Measurements from ENCODE around the gene TIAM1. TPM values are rescaled to one million over a fixed set of nuclear protein-coding genes. Genes with fewer than 3 reads are reported as not detected.

TIAM1 gene
- total RNA-seq, 4 donors from 2014 or later = 85.1 to 114 (median 99.6) TPM

DNA sequence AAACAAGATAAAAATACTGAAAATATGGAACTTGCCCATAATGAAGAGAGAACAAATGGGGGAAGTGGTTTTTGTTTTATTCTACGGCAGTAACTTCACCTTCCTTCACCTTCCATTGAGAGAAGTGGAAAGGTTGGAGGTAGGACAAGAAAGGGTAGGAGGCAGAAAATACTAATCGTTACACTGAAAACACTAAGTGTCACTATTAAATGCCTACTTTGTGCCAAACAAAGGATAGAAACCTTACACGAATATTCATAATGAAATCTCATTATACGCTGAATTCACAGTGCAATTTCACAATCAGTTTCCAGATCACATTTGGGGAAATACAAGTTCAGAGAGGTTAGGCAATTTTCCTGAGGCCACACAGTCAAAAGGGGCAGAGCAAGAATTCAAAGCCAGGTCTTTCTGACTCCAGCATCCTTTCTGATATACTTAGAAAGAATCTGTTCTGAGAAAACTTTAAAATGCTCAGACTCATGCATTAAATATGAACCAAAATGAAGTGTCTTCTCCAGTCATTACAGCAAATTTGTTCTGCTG, 3.0 kb downstream of the TIAM1 start:
- WGBS, 2 donors = 77 to 86% methylated on average over 4 of the region's 4 CpGs
- no peak for DNase-seq (ENCODE audit: low spot score in 2 of 2)
- H3K4me3 ChIP-seq (ENCODE audit: low read depth, poor library complexity, severe bottlenecking) = no peak overlapping the region
- TF ChIP-seq POLR2A (IDR thresholded peaks at IDR 0.05) = no peak
- TF ChIP-seq, protein P1, sequence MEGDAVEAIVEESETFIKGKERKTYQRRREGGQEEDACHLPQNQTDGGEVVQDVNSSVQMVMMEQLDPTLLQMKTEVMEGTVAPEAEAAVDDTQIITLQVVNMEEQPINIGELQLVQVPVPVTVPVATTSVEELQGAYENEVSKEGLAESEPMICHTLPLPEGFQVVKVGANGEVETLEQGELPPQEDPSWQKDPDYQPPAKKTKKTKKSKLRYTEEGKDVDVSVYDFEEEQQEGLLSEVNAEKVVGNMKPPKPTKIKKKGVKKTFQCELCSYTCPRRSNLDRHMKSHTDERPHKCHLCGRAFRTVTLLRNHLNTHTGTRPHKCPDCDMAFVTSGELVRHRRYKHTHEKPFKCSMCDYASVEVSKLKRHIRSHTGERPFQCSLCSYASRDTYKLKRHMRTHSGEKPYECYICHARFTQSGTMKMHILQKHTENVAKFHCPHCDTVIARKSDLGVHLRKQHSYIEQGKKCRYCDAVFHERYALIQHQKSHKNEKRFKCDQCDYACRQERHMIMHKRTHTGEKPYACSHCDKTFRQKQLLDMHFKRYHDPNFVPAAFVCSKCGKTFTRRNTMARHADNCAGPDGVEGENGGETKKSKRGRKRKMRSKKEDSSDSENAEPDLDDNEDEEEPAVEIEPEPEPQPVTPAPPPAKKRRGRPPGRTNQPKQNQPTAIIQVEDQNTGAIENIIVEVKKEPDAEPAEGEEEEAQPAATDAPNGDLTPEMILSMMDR (IDR thresholded peaks at IDR 0.05) = no peak
- intact Hi-C loops (cut with DNase I; ENCODE audit: low total_unique reads) = no loop called here

DNA sequence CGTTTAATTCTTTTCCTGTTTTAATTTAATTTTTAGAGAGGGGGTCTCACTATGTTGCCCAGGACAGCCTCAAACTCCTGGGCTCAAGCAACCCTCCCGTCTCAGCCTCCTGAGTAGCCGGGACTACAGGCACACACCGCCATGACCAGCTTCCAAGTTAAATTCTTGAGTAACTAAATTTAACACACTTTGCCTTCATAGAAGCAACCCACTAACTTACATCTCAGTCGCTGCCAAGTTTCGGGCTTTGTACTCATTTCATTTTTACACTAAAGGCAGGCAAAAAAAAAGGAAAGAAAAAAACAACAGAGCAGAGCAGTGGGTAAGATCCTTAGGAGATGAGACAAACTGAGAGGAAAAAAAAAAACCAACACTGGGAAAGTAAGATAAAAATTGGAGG, 3.5 kb downstream of the TIAM1 start:
- WGBS, 2 donors = 79 to 82% methylated on average over 6 of the region's 6 CpGs
- no peak for DNase-seq (ENCODE audit: low spot score in 2 of 2)
- intact Hi-C loops (cut with DNase I; ENCODE audit: low total_unique reads) = no loop called here
- no peak overlapping the region for H3K4me3 ChIP-seq (ENCODE audit: low read depth, poor library complexity, severe bottlenecking)
- TF ChIP-seq, protein P1 (IDR thresholded peaks at IDR 0.05) = no peak
- TF ChIP-seq POLR2A (IDR thresholded peaks at IDR 0.05) = no peak

DNA sequence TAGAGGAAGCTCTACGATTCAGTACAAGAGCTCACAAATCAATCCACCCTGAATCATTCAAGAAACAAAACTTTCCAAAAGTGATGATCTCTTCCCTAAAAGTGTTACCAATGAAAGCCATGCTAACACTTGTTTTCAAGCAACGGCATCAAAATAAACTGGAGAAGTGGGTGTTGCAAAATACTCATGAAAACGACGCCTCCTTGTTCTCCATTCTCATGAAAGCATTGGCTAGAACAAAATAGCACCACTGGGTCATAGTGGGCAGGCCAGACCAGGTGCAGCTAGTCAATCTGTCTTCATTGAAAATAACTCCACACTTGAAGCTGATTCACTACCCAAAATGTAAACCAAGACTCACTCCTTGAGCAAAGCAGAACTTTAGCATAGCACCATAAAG, 4.3 kb downstream of the TIAM1 start:
- no peak overlapping the region for H3K4me3 ChIP-seq (ENCODE audit: low read depth, poor library complexity, severe bottlenecking)
- TF ChIP-seq, protein P1 (IDR thresholded peaks at IDR 0.05) = no peak
- no peak for TF ChIP-seq POLR2A (IDR thresholded peaks at IDR 0.05)
- whole genome bisulfite sequencing, 2 donors = 74 to 82% methylated on average over 4 of the region's 4 CpGs
- DNase-seq (ENCODE audit: low spot score in 2 of 2) = no peak
- intact Hi-C loops (cut with DNase I; ENCODE audit: low total_unique reads) = no loop called here

DNA sequence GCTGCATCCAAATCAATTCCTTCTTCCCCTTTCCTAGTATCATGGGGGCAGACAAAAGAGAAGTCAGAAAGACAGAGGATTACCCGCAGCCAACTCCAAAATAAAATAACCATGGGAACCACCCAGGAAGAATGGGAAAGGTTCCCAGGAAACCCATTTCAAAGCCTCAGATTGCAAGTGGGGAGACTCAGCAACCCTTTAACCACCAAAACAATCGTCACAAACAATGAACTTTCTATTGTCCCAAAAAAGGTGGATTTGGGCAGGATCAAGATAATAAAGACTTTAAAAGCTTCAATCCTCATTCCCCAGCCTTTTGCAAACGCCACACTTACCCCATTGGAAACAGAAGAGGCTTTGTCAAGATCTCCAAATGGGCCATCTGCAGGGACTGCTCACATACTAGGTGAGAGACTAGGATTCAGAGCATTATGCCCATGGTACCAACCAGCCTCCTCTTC, 5.1 kb downstream of the TIAM1 start:
- no peak for TF ChIP-seq POLR2A (IDR thresholded peaks at IDR 0.05)
- TF ChIP-seq, protein P1 (IDR thresholded peaks at IDR 0.05) = no peak
- intact Hi-C loops (cut with DNase I; ENCODE audit: low total_unique reads) = no loop called here
- H3K4me3 ChIP-seq (ENCODE audit: low read depth, poor library complexity, severe bottlenecking) = no peak overlapping the region
- DNase-seq (ENCODE audit: low spot score in 2 of 2) = no peak
- 71 to 77% methylated on average over 3 of the region's 3 CpGs for WGBS, 2 donors

DNA sequence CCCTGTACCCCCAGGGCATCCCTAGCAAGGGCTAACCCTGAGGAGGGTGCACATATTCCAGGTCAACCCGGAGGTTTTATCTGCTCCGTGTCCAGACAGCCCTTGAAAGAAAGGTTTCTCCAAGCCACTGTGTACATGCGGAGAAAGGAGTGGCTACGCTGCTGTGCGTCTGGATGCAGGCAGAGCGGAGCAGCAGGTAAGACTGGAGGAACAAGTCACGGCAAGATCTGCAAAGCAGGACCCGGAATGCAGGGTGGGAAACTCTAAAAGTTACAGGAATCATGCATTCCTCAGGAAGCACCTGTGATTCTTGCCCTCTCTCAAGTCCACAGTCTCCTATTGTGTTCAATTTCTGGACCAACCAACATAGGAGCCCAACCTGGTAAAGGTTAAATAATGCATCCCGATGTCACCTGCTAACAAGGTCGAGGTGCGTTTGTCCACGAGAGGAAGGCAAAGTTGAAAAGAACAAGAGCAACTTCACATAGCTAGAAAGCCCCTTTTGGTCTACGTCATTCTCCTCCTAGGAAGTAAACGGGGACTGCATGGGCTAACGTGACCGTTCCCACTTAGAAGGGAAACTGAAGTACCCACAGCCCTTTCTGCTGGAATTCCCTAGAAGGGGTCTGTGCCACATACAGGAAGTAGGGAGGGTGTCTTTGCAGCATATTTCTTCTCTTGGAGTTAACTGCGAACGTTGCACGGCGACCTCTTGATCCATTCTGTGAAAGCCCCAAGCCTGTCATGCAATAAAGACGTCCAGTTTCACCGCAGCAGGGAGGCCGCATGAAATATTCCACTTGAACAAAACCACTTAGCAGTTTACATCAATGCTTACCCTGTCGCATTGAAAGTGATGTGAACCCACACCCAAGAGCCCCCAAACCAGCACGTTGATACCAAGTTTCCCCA, 5.8 kb downstream of the TIAM1 start:
- no peak overlapping the region for H3K4me3 ChIP-seq (ENCODE audit: low read depth, poor library complexity, severe bottlenecking)
- 71 to 73% methylated on average over 25 of the region's 25 CpGs for WGBS, 2 donors
- DNase-seq (ENCODE audit: low spot score in 2 of 2) = no peak
- intact Hi-C loops (cut with DNase I; ENCODE audit: low total_unique reads) = no loop called here
- TF ChIP-seq, protein P1 (IDR thresholded peaks at IDR 0.05) = no peak
- TF ChIP-seq POLR2A (IDR thresholded peaks at IDR 0.05) = no peak

All from lower leg skin (tissue), 4 donors.